CD4-positive, alpha-beta T cell treated with Interferon gamma for 1 hour (primary cell): ENCODE results near the gene ZNF804A.

ENCODE experiments used
- DNase-seq: peaks from one replicate; pipeline ENCODE4 v3.0.0-alpha.2; 2020

ZNF804A gene

DNA sequence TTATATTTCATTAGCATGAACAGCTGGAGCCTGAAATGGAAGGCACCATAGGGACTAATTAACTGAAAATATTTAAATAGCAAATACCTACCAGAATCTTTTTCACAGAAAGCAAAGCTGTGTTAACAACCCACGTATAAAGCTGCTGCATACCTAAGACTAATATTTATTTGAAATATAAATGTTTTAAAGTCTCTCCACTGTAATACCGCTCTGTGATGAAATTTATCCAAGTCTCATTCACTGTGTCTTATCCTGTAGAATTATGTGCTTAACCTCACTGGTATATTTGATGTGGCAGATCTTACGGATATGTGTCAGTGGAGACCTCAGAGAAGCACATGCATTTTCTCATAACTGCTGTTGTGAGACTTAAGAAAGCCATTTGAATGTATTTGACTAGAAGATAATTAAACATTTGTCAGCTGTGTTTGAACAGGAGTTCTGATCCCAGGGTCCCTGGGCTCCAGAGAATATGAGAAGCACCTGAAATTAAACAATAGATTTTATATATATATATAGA lies 373.3 kb downstream of the ZNF804A start:
- no peak for DNase-seq
